HCT116 (cell line): Measurements from ENCODE around the gene UGT1A3. TPM values are rescaled to one million over a fixed set of nuclear protein-coding genes. Genes with fewer than 3 reads are reported as not detected.

Experiments used
- ATAC-seq: fragments of 200-7000 bp; cut with Tn5 transposase; 2 replicates; pipeline ENCODE4 v1.9.1; 2020; ENCODE audit warnings: mild to moderate bottlenecking, moderate library complexity
- BruUV-seq: library from RNA; stranded (reverse); fragments of 400-500 nt; replicated peaks from 2 replicates; lab custom pipeline; 2021; lab: Mats Ljungman, UMichigan
- CTCF ChIA-PET: fragments of 300-600 bp; sonication (Branson Sonifier 250); formaldehyde crosslinking; loops from one replicate; lab custom pipeline; 2021; ENCODE audit warnings: antibody characterized with exemption; lab: Charles Lee
- POLR2A ChIA-PET: fragments of 300-600, 350-600 bp; sonication (Branson Sonifier 250); formaldehyde crosslinking; loops from one replicate; lab custom pipeline; 2021; ENCODE audit warnings: antibody characterized with exemption; lab: Charles Lee
- RAD21 ChIA-PET, 2 experiments: fragments of 300-600 bp; sonication (Branson Sonifier 250); formaldehyde crosslinking; loops; one replicate each; lab custom pipeline; 2023; ENCODE audit warnings: low total read pairs in 2 of 2; ENCODE audit not compliant: uncharacterized antibody in 2 of 2, unreplicated experiment in 2 of 2, low non-redundant PET in 1 of 2; lab: Charles Lee
- DNase-seq: peaks from one replicate; pipeline ENCODE4 v3.0.0-alpha.2; 2010; ENCODE audit warnings: low read depth, low spot score
- H2AFZ ChIP-seq: fragments of 200-600 bp; shearing (Covaris generic), sonication (generic); 2 replicates; pipeline ENCODE4 v1.6.1; 2017; ENCODE audit warnings: low read depth, mixed run types, mixed read lengths, antibody characterized with exemption, low read length; ENCODE audit not compliant: poor library complexity, severe bottlenecking
- H3K27ac ChIP-seq: 2 replicates; pipeline ENCODE4 v1.5.1; 2012; ENCODE audit warnings: low read depth, low read length
- H3K27me3 ChIP-seq: fragments of 200-600 bp; sonication (generic); 2 replicates; pipeline ENCODE4 v1.6.1; 2016; ENCODE audit warnings: mixed run types, low read length, mixed read lengths; ENCODE audit not compliant: insufficient read depth
- H3K36me3 ChIP-seq, 2 experiments: fragments of 200-500 bp in 1 of 2; fragments of 200-600 bp in 1 of 2; sonication (Bioruptor generic) in 1 of 2; sonication (generic) in 1 of 2; 2 replicates each; pipeline versions ENCODE4 v1.5.1 to v1.6.1; 2014 to 2016; ENCODE audit warnings: low read length in 2 of 2, inconsistent platforms in 1 of 2, mixed read lengths in 1 of 2, mixed run types in 1 of 2; ENCODE audit not compliant: insufficient read depth in 2 of 2, control insufficient read depth in 1 of 2
- H3K4me1 ChIP-seq, 2 experiments: fragments of 200-600 bp in 1 of 2; sonication (generic) in 1 of 2; 2 replicates each; pipeline versions ENCODE4 v1.5.1 to v1.6.1; 2012 to 2017; ENCODE audit warnings: low read length in 2 of 2, inconsistent platforms in 1 of 2, mild to moderate bottlenecking in 1 of 2, mixed read lengths in 1 of 2, mixed run types in 1 of 2, moderate library complexity in 1 of 2; ENCODE audit not compliant: insufficient read depth in 2 of 2, control insufficient read depth in 1 of 2
- H3K4me2 ChIP-seq: fragments of 200-600 bp; sonication (generic); 2 replicates; pipeline ENCODE4 v1.6.1; 2017; ENCODE audit warnings: mixed run types, low read length, mixed read lengths
- H3K4me3 ChIP-seq, 2 experiments: fragments of 200-600 bp in 1 of 2; sonication (generic) in 1 of 2; replicated peaks in 1 of 2; 2 replicates each; pipeline ENCODE4 v1.5.1; 2011 to 2016; ENCODE audit warnings: low read length in 2 of 2, control low read depth in 1 of 2, low read depth in 1 of 2, mild to moderate bottlenecking in 1 of 2, mixed read lengths in 1 of 2, mixed run types in 1 of 2
- H3K79me2 ChIP-seq: fragments of 200-600 bp; sonication (generic); 2 replicates; pipeline ENCODE4 v1.6.1; 2017; ENCODE audit warnings: mild to moderate bottlenecking, mixed run types, low read length, moderate library complexity, mixed read lengths; ENCODE audit not compliant: insufficient read depth
- H3K9ac ChIP-seq: fragments of 200-600 bp; sonication (generic); 2 replicates; pipeline ENCODE4 v1.6.1; 2016; ENCODE audit warnings: low read length, mixed read lengths
- H3K9me2 ChIP-seq: fragments of 200-600 bp; sonication (generic), shearing (Covaris generic); 2 replicates; pipeline ENCODE4 v1.6.1; 2017; ENCODE audit warnings: mixed run types, mild to moderate bottlenecking, moderate library complexity; ENCODE audit not compliant: insufficient read depth
- H3K9me3 ChIP-seq, 2 experiments: fragments of 200-500 bp in 1 of 2; fragments of 200-600 bp in 1 of 2; sonication (Bioruptor generic) in 1 of 2; sonication (generic) in 1 of 2; 2 replicates each; pipeline ENCODE4 v1.6.1; 2014 to 2017; ENCODE audit warnings: low read length in 2 of 2, mixed read lengths in 2 of 2, inconsistent platforms in 1 of 2, low read depth in 1 of 2, mild to moderate bottlenecking in 1 of 2, mixed run types in 1 of 2, moderate library complexity in 1 of 2; ENCODE audit not compliant: control insufficient read depth in 1 of 2, insufficient read depth in 1 of 2
- H4K20me1 ChIP-seq: fragments of 200-600 bp; sonication (generic), shearing (Covaris generic); 2 replicates; pipeline ENCODE4 v1.6.1; 2017; ENCODE audit warnings: mixed run types, mild to moderate bottlenecking, moderate library complexity; ENCODE audit not compliant: insufficient read depth
- CBX3 ChIP-seq: IDR thresholded peaks from 2 replicates; pipeline ENCODE4 v1.6.1; 2012; ENCODE audit warnings: low read depth
- CEBPB ChIP-seq: IDR thresholded peaks from 2 replicates; pipeline ENCODE4 v1.6.1; 2012; ENCODE audit warnings: low read depth
- CTCF ChIP-seq, 3 experiments: fragments of 200-600 bp in 1 of 3; sonication (generic) in 1 of 3; IDR thresholded peaks in 2 of 3; conservative IDR thresholded peaks in 1 of 3; 2 replicates each; pipeline ENCODE4 v1.5.1; 2012 to 2017; ENCODE audit warnings: low read depth in 2 of 3, low read length in 2 of 3, antibody characterized with exemption in 1 of 3, borderline replicate concordance in 1 of 3, control low read depth in 1 of 3, mild to moderate bottlenecking in 1 of 3, mixed read lengths in 1 of 3, mixed run types in 1 of 3, moderate library complexity in 1 of 3; ENCODE audit not compliant: insufficient read depth in 1 of 3
- EGR1 ChIP-seq: IDR thresholded peaks from 2 replicates; pipeline ENCODE4 v1.6.1; 2012; ENCODE audit warnings: low read depth
- EZH2 ChIP-seq: fragments of 200-600 bp; sonication (generic); IDR thresholded peaks from 2 replicates; pipeline ENCODE4 v1.6.1; 2017; ENCODE audit warnings: antibody characterized with exemption, mixed run types
- EZH2phosphoT487 ChIP-seq: fragments of 200-600 bp; IDR thresholded peaks from 2 replicates; pipeline ENCODE4 v1.6.1; 2018; ENCODE audit warnings: antibody characterized with exemption, borderline replicate concordance
- JUND ChIP-seq: IDR thresholded peaks from 2 replicates; pipeline ENCODE4 v1.6.1; 2012
- POLR2A ChIP-seq: IDR thresholded peaks from 2 replicates; pipeline ENCODE4 v1.7.0; 2011; ENCODE audit warnings: borderline replicate concordance; ENCODE audit not compliant: insufficient read depth, insufficient read length; ENCODE audit errors: extremely low read depth
- POLR2AphosphoS5 ChIP-seq: IDR thresholded peaks from 2 replicates; pipeline ENCODE4 v1.6.1; 2011; ENCODE audit warnings: mild to moderate bottlenecking, low read depth, low read length, moderate library complexity
- RAD21 ChIP-seq: IDR thresholded peaks from 2 replicates; pipeline ENCODE4 v1.6.1; 2012; ENCODE audit warnings: low read depth, mild to moderate bottlenecking
- REST ChIP-seq: IDR thresholded peaks from 2 replicates; pipeline ENCODE4 v1.6.1; 2012; ENCODE audit warnings: low read depth
- SIN3A ChIP-seq: IDR thresholded peaks from 2 replicates; pipeline ENCODE4 v1.6.1; 2012; ENCODE audit warnings: low read depth
- SP1 ChIP-seq: IDR thresholded peaks from 2 replicates; pipeline ENCODE4 v1.6.1; 2012; ENCODE audit warnings: low read depth
- SRF ChIP-seq: IDR thresholded peaks from 2 replicates; pipeline ENCODE4 v1.6.1; 2012; ENCODE audit warnings: low read depth
- YY1 ChIP-seq: IDR thresholded peaks from 2 replicates; pipeline ENCODE4 v1.6.1; 2011; ENCODE audit warnings: low read length, low read depth, moderate library complexity, mild to moderate bottlenecking; ENCODE audit not compliant: insufficient replicate concordance; ENCODE audit errors: extremely low read depth
- ZFX ChIP-seq: fragments of 450-650 bp; IDR thresholded peaks from 2 replicates; pipeline ENCODE4 v1.6.1; 2017
- intact Hi-C: fragments of 100-400 bp; cut with micrococcal nuclease; formaldehyde crosslinking; loops from 2 replicates; pipeline ENCODE4 v1.10.0; 2022
- total RNA-seq: library from RNA; stranded (reverse); gene quantifications from one replicate; pipeline ENCODE4 v1.2.1, GENCODE V29; 2021; ENCODE audit not compliant: unreplicated experiment
- TF ChIP-seq, protein P1 (sequence below): IDR thresholded peaks from 2 replicates; pipeline ENCODE4 v1.6.1; 2011; ENCODE audit warnings: mild to moderate bottlenecking, low read length, moderate library complexity; ENCODE audit not compliant: insufficient replicate concordance; ENCODE audit errors: extremely low read depth

The UGT1A3 gene
- total RNA-seq, 1 experiment from 2014 or later: not detected

GRCh38 chr2:233820774-233821105 lies 91.9 kb downstream of the UGT1A3 start:
- Histone ChIP-seq H2AFZ (no peak overlapping the region), H3K4me1 (no peaks in the 10 kb centered on the region), H3K36me3 (no peaks in the 10 kb centered on the region), H3K27ac (no peak overlapping the region), H3K9me2 (no peaks in the 10 kb centered on the region), H3K4me3 (no peak overlapping the region), H3K27me3 (no peaks in the 10 kb centered on the region), H3K9me3 (no peaks in the 10 kb centered on the region), H3K79me2 (no peaks in the 10 kb centered on the region), H4K20me1 (no peaks in the 10 kb centered on the region), H3K4me2 (no peak overlapping the region)
- DNase-seq: no peak
- intact Hi-C loops: no loop called here
- RAD21 ChIA-PET: no interaction called here
- POLR2A ChIA-PET: no interaction called here
- no peak for ATAC-seq
- BruUV-seq: no TSS peak
- CTCF ChIA-PET: no interaction called here
- TF ChIP-seq EZH2 (no peak), EGR1 (no peak), POLR2A (no peak), EZH2phosphoT487 (no peak), SIN3A (no peak), CBX3 (no peak), POLR2AphosphoS5 (no peak), CEBPB (no peak), YY1 (no peak), SP1 (no peak), RAD21 (no peak), CTCF (IDR thresholded peaks at IDR 0.05 in 2 of 3, conservative IDR thresholded peaks at IDR 0.05 in 1 of 3; ENCODE audit: borderline replicate concordance in 1 of 3, insufficient read depth in 1 of 3, low read depth in 2 of 3, low read length in 2 of 3) (no peak), ZFX (no peak), SRF (no peak), JUND (no peak), REST (no peak)
- TF ChIP-seq, protein P1, sequence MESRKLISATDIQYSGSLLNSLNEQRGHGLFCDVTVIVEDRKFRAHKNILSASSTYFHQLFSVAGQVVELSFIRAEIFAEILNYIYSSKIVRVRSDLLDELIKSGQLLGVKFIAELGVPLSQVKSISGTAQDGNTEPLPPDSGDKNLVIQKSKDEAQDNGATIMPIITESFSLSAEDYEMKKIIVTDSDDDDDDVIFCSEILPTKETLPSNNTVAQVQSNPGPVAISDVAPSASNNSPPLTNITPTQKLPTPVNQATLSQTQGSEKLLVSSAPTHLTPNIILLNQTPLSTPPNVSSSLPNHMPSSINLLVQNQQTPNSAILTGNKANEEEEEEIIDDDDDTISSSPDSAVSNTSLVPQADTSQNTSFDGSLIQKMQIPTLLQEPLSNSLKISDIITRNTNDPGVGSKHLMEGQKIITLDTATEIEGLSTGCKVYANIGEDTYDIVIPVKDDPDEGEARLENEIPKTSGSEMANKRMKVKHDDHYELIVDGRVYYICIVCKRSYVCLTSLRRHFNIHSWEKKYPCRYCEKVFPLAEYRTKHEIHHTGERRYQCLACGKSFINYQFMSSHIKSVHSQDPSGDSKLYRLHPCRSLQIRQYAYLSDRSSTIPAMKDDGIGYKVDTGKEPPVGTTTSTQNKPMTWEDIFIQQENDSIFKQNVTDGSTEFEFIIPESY: no peak
- TF ChIP-seq, all 23 proteins: peak for 0
- H3K9ac ChIP-seq: no peak overlapping the region
